SK-N-SH treated with all-trans-retinoic acid at 6 μM for 48 hours (cell line): ENCODE data around the gene CNTN4.

ENCODE experiments used
- ARNTL ChIP-seq: fragments of 450-650 bp; formaldehyde crosslinking; IDR thresholded peaks from 2 replicates; pipeline ENCODE4 v1.5.0; 2020; ENCODE audit warnings: low read depth, mild to moderate bottlenecking, moderate library complexity, borderline replicate concordance
- CREB5 ChIP-seq: fragments of 250-450 bp; sonication (Bioruptor Pico); IDR thresholded peaks from 2 replicates; pipeline ENCODE4 v1.5.1; 2020; ENCODE audit warnings: low read depth, mild to moderate bottlenecking, moderate library complexity
- CSDC2 ChIP-seq: fragments of 250-450 bp; sonication (Bioruptor Pico); IDR thresholded peaks from 2 replicates; pipeline ENCODE4 v1.5.0; 2020; ENCODE audit warnings: mild to moderate bottlenecking, moderate library complexity
- CSRNP3 ChIP-seq: fragments of 250-450 bp; sonication (Bioruptor Pico); IDR thresholded peaks from 2 replicates; pipeline ENCODE4 v1.5.1; 2021; ENCODE audit warnings: mild to moderate bottlenecking, moderate library complexity
- ESRRG ChIP-seq: fragments of 250-450 bp; sonication (Bioruptor Pico); IDR thresholded peaks from 2 replicates; pipeline ENCODE4 v1.6.1; 2021; ENCODE audit warnings: mild to moderate bottlenecking
- RARB ChIP-seq: fragments of 250-450 bp; sonication (Bioruptor Pico); IDR thresholded peaks from 2 replicates; pipeline ENCODE4 v1.8.0; 2021; ENCODE audit warnings: mild to moderate bottlenecking, moderate library complexity
- TOX ChIP-seq: fragments of 250-450 bp; sonication (Bioruptor Pico); IDR thresholded peaks from 2 replicates; pipeline ENCODE4 v1.8.0; 2021; ENCODE audit warnings: mild to moderate bottlenecking, moderate library complexity, borderline replicate concordance
- ZC3H10 ChIP-seq: fragments of 250-450 bp; sonication (Bioruptor Pico); IDR thresholded peaks from 2 replicates; pipeline ENCODE4 v1.5.1; 2021; ENCODE audit warnings: mild to moderate bottlenecking, moderate library complexity
- ZNF70 ChIP-seq: fragments of 450-650 bp; formaldehyde crosslinking; IDR thresholded peaks from 2 replicates; pipeline ENCODE4 v1.5.0; 2020; ENCODE audit warnings: mild to moderate bottlenecking, moderate library complexity
- ZNF8 ChIP-seq: fragments of 450-650 bp; formaldehyde crosslinking; IDR thresholded peaks from 2 replicates; pipeline ENCODE4 v1.5.0; 2020; ENCODE audit warnings: mild to moderate bottlenecking, moderate library complexity

- no peak for TF ChIP-seq ESRRG (CRISPR knock-in tag)
- no peak for TF ChIP-seq TOX
- TF ChIP-seq ZNF70, result no peak
- no peak for TF ChIP-seq ARNTL (CRISPR knock-in tag)
- TF ChIP-seq CREB5, result no peak
- TF ChIP-seq CSDC2 (CRISPR knock-in tag), result no peak
- TF ChIP-seq ZNF8 (CRISPR knock-in tag), result no peak
- no peak for TF ChIP-seq ZC3H10 (CRISPR knock-in tag)
- no peak for TF ChIP-seq RARB (CRISPR knock-in tag)
- no peak for TF ChIP-seq CSRNP3
Measured at GRCh38 chr3:3037156-3037555, 938.5 kb downstream of the CNTN4 start.
